ENCODE results near the gene KCNJ10. TPM values are rescaled to one million over a fixed set of nuclear protein-coding genes. Genes with fewer than 3 reads are reported as not detected.
A peak's percentile ranks its signal among the peaks of the same experiment; 100 is the strongest.

Gene KCNJ10
- polyA plus RNA-seq, 1 donor (not counting 4 experiments of a cell fraction or from before 2014, with no cell fraction given) = not detected

GRCh38 chr1:159962176-159962575 is 107.8 kb downstream of the KCNJ10 start:
- TF ChIP-seq, protein P1, sequence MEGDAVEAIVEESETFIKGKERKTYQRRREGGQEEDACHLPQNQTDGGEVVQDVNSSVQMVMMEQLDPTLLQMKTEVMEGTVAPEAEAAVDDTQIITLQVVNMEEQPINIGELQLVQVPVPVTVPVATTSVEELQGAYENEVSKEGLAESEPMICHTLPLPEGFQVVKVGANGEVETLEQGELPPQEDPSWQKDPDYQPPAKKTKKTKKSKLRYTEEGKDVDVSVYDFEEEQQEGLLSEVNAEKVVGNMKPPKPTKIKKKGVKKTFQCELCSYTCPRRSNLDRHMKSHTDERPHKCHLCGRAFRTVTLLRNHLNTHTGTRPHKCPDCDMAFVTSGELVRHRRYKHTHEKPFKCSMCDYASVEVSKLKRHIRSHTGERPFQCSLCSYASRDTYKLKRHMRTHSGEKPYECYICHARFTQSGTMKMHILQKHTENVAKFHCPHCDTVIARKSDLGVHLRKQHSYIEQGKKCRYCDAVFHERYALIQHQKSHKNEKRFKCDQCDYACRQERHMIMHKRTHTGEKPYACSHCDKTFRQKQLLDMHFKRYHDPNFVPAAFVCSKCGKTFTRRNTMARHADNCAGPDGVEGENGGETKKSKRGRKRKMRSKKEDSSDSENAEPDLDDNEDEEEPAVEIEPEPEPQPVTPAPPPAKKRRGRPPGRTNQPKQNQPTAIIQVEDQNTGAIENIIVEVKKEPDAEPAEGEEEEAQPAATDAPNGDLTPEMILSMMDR (optimal IDR thresholded peaks at IDR 0.05 in 1 of 3, IDR thresholded peaks at IDR 0.05 in 1 of 3, conservative IDR thresholded peaks at IDR 0.05 in 1 of 3; ENCODE audit: extremely low read depth in 1 of 3, insufficient read depth in 2 of 3, low read length in 3 of 3) = no peak
- TF ChIP-seq EZH2 (IDR thresholded peaks at IDR 0.05; ENCODE audit: low read length) = no peak
- DNase-seq (ENCODE audit: low read depth, low spot score) = no peak
- no peaks in the 10 kb centered on the region for H3K9me1 ChIP-seq (ENCODE audit: control insufficient read depth, extremely low read depth, insufficient read depth, low read length)
- peaks cover 4% of the 10 kb centered on the region for H4K20me1 ChIP-seq (ENCODE audit: control insufficient read depth, extremely low read depth, insufficient read depth, low read length)
- peak overlapping the region; percentile 93 for H3K27ac ChIP-seq (ENCODE audit: control insufficient read depth, insufficient read depth, low read length)
- dilution Hi-C loops (cut with MboI; ENCODE audit: extremely low pct_ligation_motif_present, low sequenced_read_pairs) = no loop called here
- H3K27me3 ChIP-seq (ENCODE audit: control insufficient read depth, extremely low read depth, insufficient read depth, low read length) = no peaks in the 10 kb centered on the region
- H3K4me2 ChIP-seq (ENCODE audit: control insufficient read depth, extremely low read depth, insufficient read depth, low read depth, low read length) = peak overlapping the region; percentile 77
- no peaks in the 10 kb centered on the region for H3K9me3 ChIP-seq (ENCODE audit: control insufficient read depth, low read depth, low read length)
- no peak for FAIRE-seq
- H3K4me3 ChIP-seq (ENCODE audit: control insufficient read depth in 2 of 3, extremely low read depth in 1 of 3, insufficient read depth in 2 of 3, low read depth in 1 of 3, low read length in 3 of 3) = peak overlapping the region; percentile 63 to 95 (median 81)
- peaks cover 41% of the 10 kb centered on the region for H3K4me1 ChIP-seq (ENCODE audit: control insufficient read depth, extremely low read depth, insufficient read depth, low read length)
- peak overlapping the region; percentile 79 for H3K9ac ChIP-seq (ENCODE audit: control insufficient read depth, extremely low read depth, insufficient read depth, low read length)
- H2AFZ ChIP-seq (ENCODE audit: control insufficient read depth, low read length) = no peak overlapping the region
- H3K79me2 ChIP-seq (ENCODE audit: control insufficient read depth, insufficient read depth, low read length) = peaks cover 41% of the 10 kb centered on the region
- H3K36me3 ChIP-seq (ENCODE audit: control insufficient read depth in 2 of 2, extremely low read depth in 1 of 2, insufficient read depth in 2 of 2, low read length in 2 of 2) = peaks cover 5 to 13% of the 10 kb centered on the region in 2 experiments

- Histone ChIP-seq H4K20me1 (ENCODE audit: control insufficient read depth, extremely low read depth, insufficient read depth, low read length) (peaks cover 4% of the 10 kb centered on the region), H3K4me2 (ENCODE audit: control insufficient read depth, extremely low read depth, insufficient read depth, low read depth, low read length) (peak overlapping the region; percentile 77), H3K36me3 (ENCODE audit: control insufficient read depth in 2 of 2, extremely low read depth in 1 of 2, insufficient read depth in 2 of 2, low read length in 2 of 2) (peaks cover 5 to 13% of the 10 kb centered on the region in 2 experiments), H3K9me3 (ENCODE audit: control insufficient read depth, low read depth, low read length) (no peaks in the 10 kb centered on the region), H3K4me3 (ENCODE audit: control insufficient read depth in 2 of 3, extremely low read depth in 1 of 3, insufficient read depth in 2 of 3, low read depth in 1 of 3, low read length in 3 of 3) (peak overlapping the region; percentile 63 to 95 (median 81)), H3K79me2 (ENCODE audit: control insufficient read depth, insufficient read depth, low read length) (peaks cover 39% of the 10 kb centered on the region), H3K4me1 (ENCODE audit: control insufficient read depth, extremely low read depth, insufficient read depth, low read length) (peaks cover 41% of the 10 kb centered on the region), H2AFZ (ENCODE audit: control insufficient read depth, low read length) (peak overlapping the region; percentile 3), H3K9me1 (ENCODE audit: control insufficient read depth, extremely low read depth, insufficient read depth, low read length) (no peaks in the 10 kb centered on the region), H3K27me3 (ENCODE audit: control insufficient read depth, extremely low read depth, insufficient read depth, low read length) (no peaks in the 10 kb centered on the region), H3K9ac (ENCODE audit: control insufficient read depth, extremely low read depth, insufficient read depth, low read length) (peak overlapping the region; percentile 79), H3K27ac (ENCODE audit: control insufficient read depth, insufficient read depth, low read length) (peak overlapping the region; percentile 93)
- dilution Hi-C loops (cut with MboI; ENCODE audit: extremely low pct_ligation_motif_present, low sequenced_read_pairs) = no loop called here
- TF ChIP-seq, protein P1 (optimal IDR thresholded peaks at IDR 0.05 in 1 of 3, IDR thresholded peaks at IDR 0.05 in 1 of 3, conservative IDR thresholded peaks at IDR 0.05 in 1 of 3; ENCODE audit: extremely low read depth in 1 of 3, insufficient read depth in 2 of 3, low read length in 3 of 3) = no peak
- TF ChIP-seq EZH2 (IDR thresholded peaks at IDR 0.05; ENCODE audit: low read length) = no peak
- no peak for DNase-seq (ENCODE audit: low read depth, low spot score)
- FAIRE-seq = no peak
These were observed 108.3 kb downstream of the KCNJ10 start for GRCh38 chr1:159961636-159962035.

Data from keratinocyte (primary cell).